ENCODE data around the gene ST6GALNAC4. TPM values are rescaled to one million over a fixed set of nuclear protein-coding genes. Genes with fewer than 3 reads are reported as not detected.
A peak's percentile ranks its signal among the peaks of the same experiment; 100 is the strongest.

The ST6GALNAC4 gene
- total RNA-seq, 4 donors from 2014 or later, result 12.5 to 33.0 (median 23.8) TPM

GRCh38 chr9:127946728-127947127 lies 29.9 kb upstream of the ST6GALNAC4 start:
- peaks cover 5 to 66% (median 10%) of the 10 kb centered on the region in 3 donors for H3K4me1 ChIP-seq
- peak overlapping the region in 2 of 4 donors; percentile 14 to 39 for H3K27ac ChIP-seq
- H3K36me3 ChIP-seq, result peaks cover 29 to 94% (median 33%) of the 10 kb centered on the region in 3 donors

GRCh38 chr9:127945942-127946341 lies 29.1 kb upstream of the ST6GALNAC4 start:
- peaks cover 5 to 60% (median 10%) of the 10 kb centered on the region in 3 donors for H3K4me1 ChIP-seq
- peak overlapping the region in 2 of 4 donors; percentile 14 to 39 for H3K27ac ChIP-seq
- H3K36me3 ChIP-seq, result peaks cover 29 to 98% (median 33%) of the 10 kb centered on the region in 3 donors
- intact Hi-C loops (cut with DNase I), result loop anchor here (10.0 kb wide), 1 partner anchor 159 kb away; no protein-coding TSS in a partner anchor
- DNase-seq, result no peak
- H3K9me3 ChIP-seq, result no peaks in the 10 kb centered on the region
- WGBS, 2 donors, result 78 to 86% methylated on average over 6 to 8 of the region's 9 CpGs
- TF ChIP-seq CTCF (IDR thresholded peaks at IDR 0.05) (no peak), POLR2A (IDR thresholded peaks at IDR 0.05) (no peak)
- H3K27me3 ChIP-seq, result no peaks in the 10 kb centered on the region
- no peak overlapping the region for H3K4me3 ChIP-seq

More at GRCh38 chr9:127946728-127947127, 29.9 kb upstream of the ST6GALNAC4 start:
- Histone ChIP-seq H3K27me3 (no peaks in the 10 kb centered on the region), H3K9me3 (no peaks in the 10 kb centered on the region), H3K4me3 (no peak overlapping the region)
- intact Hi-C loops (cut with DNase I), result loop anchor here (10.0 kb wide), 1 partner anchor 158 kb away; no protein-coding TSS in a partner anchor
- DNase-seq, result no peak
- WGBS, 2 donors, result 62 to 80% methylated on average over 3 of the region's 3 CpGs
- TF ChIP-seq CTCF (IDR thresholded peaks at IDR 0.05) (no peak), POLR2A (IDR thresholded peaks at IDR 0.05) (no peak)

- TF ChIP-seq CTCF (IDR thresholded peaks at IDR 0.05) (no peak), POLR2A (IDR thresholded peaks at IDR 0.05) (no peak)
- peak overlapping the region in 1 of 4 donors; percentile 9 for H3K27ac ChIP-seq
- peaks cover 29 to 94% (median 33%) of the 10 kb centered on the region in 3 donors for H3K36me3 ChIP-seq
- no peaks in the 10 kb centered on the region for H3K27me3 ChIP-seq
- DNase-seq, result no peak
- H3K4me3 ChIP-seq, result no peak overlapping the region
- intact Hi-C loops (cut with DNase I), result loop anchor here (10.0 kb wide), 1 partner anchor 159 kb away; no protein-coding TSS in a partner anchor
- WGBS, 2 donors, result 84% methylated on average over 8 of the region's 24 CpGs; no CpG with 5 or more reads in 1 of the 2 donors
- H3K4me1 ChIP-seq, result peaks cover under 1 to 54% (median 6%) of the 10 kb centered on the region in 3 donors
- no peaks in the 10 kb centered on the region for H3K9me3 ChIP-seq
Measured at GRCh38 chr9:127945338-127945737, 28.5 kb upstream of the ST6GALNAC4 start.

GRCh38 chr9:127944586-127945218 lies 27.9 kb upstream of the ST6GALNAC4 start:
- WGBS, 2 donors, result 87% methylated on average over 24 of the region's 38 CpGs; no CpG with 5 or more reads in 1 of the 2 donors

More at GRCh38 chr9:127944586-127945218, 27.9 kb upstream of the ST6GALNAC4 start:
- Histone ChIP-seq H3K4me1 (peaks cover 0 to 48% (median 3%) of the 10 kb centered on the region in 3 donors), H3K27me3 (no peaks in the 10 kb centered on the region), H3K9me3 (no peaks in the 10 kb centered on the region), H3K4me3 (no peak overlapping the region), H3K27ac (peak overlapping the region in 3 of 4 donors; percentile 29 to 56 (median 39)), H3K36me3 (peaks cover 29 to 93% (median 33%) of the 10 kb centered on the region in 3 donors)
- no peak for DNase-seq
- TF ChIP-seq POLR2A (IDR thresholded peaks at IDR 0.05) (no peak), CTCF (IDR thresholded peaks at IDR 0.05) (no peak)
- intact Hi-C loops (cut with DNase I), result loop anchor here (10.0 kb wide), 1 partner anchor 160 kb away; no protein-coding TSS in a partner anchor

Data from esophagus squamous epithelium (tissue), 5 donors.